SH-SY5Y (cell line): Measurements from ENCODE around the gene STRADB.

Source experiments
- GATA2 ChIP-seq: IDR thresholded peaks from 2 replicates; pipeline ENCODE4 v1.6.1; 2011; ENCODE audit warnings: mild to moderate bottlenecking, low read depth, low read length
- GATA3 ChIP-seq: IDR thresholded peaks from 2 replicates; pipeline ENCODE4 v1.6.1; 2011; ENCODE audit warnings: low read depth, mild to moderate bottlenecking, low read length, moderate library complexity

DNA sequence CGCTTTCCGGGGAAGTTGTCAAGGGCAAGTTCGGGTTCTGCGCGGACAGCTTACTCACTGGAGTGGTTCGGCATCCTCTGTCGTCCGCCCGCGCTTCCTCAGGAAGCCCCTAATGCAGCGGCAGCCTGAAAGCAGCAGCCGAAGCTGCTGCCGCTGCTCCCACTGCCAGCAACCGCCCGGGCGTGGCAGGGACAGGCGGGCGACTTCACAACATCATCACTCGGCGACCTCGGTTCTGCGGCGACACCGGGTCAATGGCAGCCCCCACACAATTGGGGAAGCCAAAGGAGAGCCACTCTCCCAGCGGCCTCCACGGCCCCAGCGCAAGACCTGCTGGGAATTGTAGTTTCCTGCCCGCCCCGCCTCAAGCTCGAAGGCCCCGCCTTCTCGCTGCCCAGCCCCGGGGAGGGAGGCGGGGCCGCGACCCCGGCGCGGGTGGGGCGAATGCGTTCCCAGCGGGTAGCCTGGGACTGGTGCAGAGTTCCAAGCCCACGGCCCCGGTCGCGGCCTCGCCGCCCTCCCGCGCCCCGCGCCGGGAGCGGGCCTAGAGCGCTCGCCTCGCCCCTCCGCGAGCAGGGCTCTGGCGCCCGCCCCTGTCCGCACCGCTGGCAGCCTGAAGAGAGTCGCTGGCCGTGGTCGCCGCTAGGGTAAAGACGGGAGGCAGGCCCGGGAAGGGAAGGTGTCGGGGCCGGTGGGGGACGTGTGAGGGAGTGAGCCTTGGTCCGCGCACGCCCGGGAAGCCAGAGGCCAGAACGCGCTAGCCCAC is at the start of gene STRADB, which contains the start of gene TRAK2:
- TF ChIP-seq GATA2 (no peak), GATA3 (no peak)
